Peyer's patch (tissue), 4 donors: Measurements from ENCODE around the gene CACHD1.

Experiments used
- POLR2A ChIP-seq, 2 donors: fragments of 450-650 bp; IDR thresholded peaks; one replicate each; pipeline ENCODE4 v1.5.1; 2017; ENCODE audit warnings: antibody characterized with exemption in 2 of 2, mild to moderate bottlenecking in 2 of 2, moderate library complexity in 2 of 2
- TF ChIP-seq, protein P1 (sequence below), 6 experiments: fragments of 450-650 bp in 4 of 6; fragments of 200-600 bp in 2 of 6; sonication (generic) in 1 of 6; IDR thresholded peaks; one replicate each; pipeline ENCODE4 v1.5.1; 2017 to 2019; ENCODE audit warnings: antibody characterized with exemption in 6 of 6, mild to moderate bottlenecking in 3 of 6, moderate library complexity in 1 of 6

DNA sequence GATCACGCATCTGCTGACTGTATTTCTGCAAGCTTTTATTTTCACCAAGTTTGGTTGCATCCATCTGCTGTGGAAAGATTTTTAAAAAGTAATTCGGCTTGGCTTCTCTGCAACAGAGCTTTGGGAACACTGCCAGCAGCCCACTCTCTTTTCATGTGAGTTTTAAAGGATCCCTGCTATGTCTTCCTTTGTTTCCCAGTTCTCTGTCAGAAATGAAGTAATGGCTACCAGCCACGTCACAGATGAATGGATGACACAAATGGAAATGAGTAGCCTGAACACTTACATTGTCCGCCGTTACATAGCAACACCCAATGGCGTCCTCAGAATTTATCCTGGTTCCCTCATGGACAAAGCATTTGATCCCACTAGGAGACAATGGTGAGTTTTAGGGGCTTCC, 194.4 kb downstream of the CACHD1 start:
- TF ChIP-seq, protein P1, sequence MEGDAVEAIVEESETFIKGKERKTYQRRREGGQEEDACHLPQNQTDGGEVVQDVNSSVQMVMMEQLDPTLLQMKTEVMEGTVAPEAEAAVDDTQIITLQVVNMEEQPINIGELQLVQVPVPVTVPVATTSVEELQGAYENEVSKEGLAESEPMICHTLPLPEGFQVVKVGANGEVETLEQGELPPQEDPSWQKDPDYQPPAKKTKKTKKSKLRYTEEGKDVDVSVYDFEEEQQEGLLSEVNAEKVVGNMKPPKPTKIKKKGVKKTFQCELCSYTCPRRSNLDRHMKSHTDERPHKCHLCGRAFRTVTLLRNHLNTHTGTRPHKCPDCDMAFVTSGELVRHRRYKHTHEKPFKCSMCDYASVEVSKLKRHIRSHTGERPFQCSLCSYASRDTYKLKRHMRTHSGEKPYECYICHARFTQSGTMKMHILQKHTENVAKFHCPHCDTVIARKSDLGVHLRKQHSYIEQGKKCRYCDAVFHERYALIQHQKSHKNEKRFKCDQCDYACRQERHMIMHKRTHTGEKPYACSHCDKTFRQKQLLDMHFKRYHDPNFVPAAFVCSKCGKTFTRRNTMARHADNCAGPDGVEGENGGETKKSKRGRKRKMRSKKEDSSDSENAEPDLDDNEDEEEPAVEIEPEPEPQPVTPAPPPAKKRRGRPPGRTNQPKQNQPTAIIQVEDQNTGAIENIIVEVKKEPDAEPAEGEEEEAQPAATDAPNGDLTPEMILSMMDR (IDR thresholded peaks at IDR 0.05): no peak
- TF ChIP-seq POLR2A (IDR thresholded peaks at IDR 0.05): no peak
